Epithelial cell of proximal tubule (primary cell): ENCODE results near the gene ZNF576. TPM values are rescaled to one million over a fixed set of nuclear protein-coding genes. Genes with fewer than 3 reads are reported as not detected.
A peak's percentile ranks its signal among the peaks of the same experiment; 100 is the strongest.

Experiments used
- DNase-seq: peaks from one replicate; pipeline ENCODE4 v3.0.0-alpha.2; 2011; ENCODE audit warnings: low read depth
- H3K4me3 ChIP-seq: 2 replicates; pipeline ENCODE4 v1.5.1; 2011; ENCODE audit warnings: low read depth, mild to moderate bottlenecking, low read length
- CTCF ChIP-seq: conservative IDR thresholded peaks from 2 replicates; pipeline ENCODE4 v1.5.1; 2012; ENCODE audit warnings: low read depth, mild to moderate bottlenecking, low read length
- total RNA-seq: library from RNA; depleted of rRNA; stranded (reverse); fragments of >200 nt; gene quantifications from 2 replicates; pipeline ENCODE4 v1.2.3, GENCODE V29; 2015

ZNF576 gene
- total RNA-seq, 1 donor from 2014 or later = 6.9 TPM

GRCh38 chr19:43575156-43575950 lies 21.0 kb upstream of the ZNF576 start, which contains the start of the genes PINLYP and XRCC1:
PINLYP (plus strand) TSS chr19:43575801; CDS start chr19:43577192, 1,391 bp downstream.
XRCC1 (minus strand) TSS chr19:43575527; CDS start chr19:43575458, 69 bp downstream.
- DNase-seq = peak; percentile 82
- TF ChIP-seq CTCF = no peak
- peak within 1 kb of the TSS; percentile 86 for H3K4me3 ChIP-seq

- DNase-seq = no peak
- H3K4me3 ChIP-seq = peak overlapping the region; percentile 86
- no peak for TF ChIP-seq CTCF
These were observed 20.2 kb upstream of the ZNF576 start for GRCh38 chr19:43575955-43576878.

GRCh38 chr19:43578787-43579186 lies 17.6 kb upstream of the ZNF576 start:
- no peak for DNase-seq
- no peak for TF ChIP-seq CTCF
- no peak overlapping the region for H3K4me3 ChIP-seq

- H3K4me3 ChIP-seq = peak overlapping the region; percentile 55
- DNase-seq = no peak
- TF ChIP-seq CTCF = no peak
These were observed 14.9 kb upstream of the ZNF576 start for GRCh38 chr19:43581467-43581866.

GRCh38 chr19:43582495-43582894 lies 13.9 kb upstream of the ZNF576 start:
- H3K4me3 ChIP-seq = no peak overlapping the region
- no peak for DNase-seq
- TF ChIP-seq CTCF = no peak

GRCh38 chr19:43584484-43584883 lies 11.9 kb upstream of the ZNF576 start:
- TF ChIP-seq CTCF = no peak
- no peak for DNase-seq
- H3K4me3 ChIP-seq = no peak overlapping the region
